NCI-H82 treated with DMSO at 0.1 percent for 48 hours (cell line): ENCODE results near the gene SKI.

ENCODE experiments used
- DNase-seq: peaks from one replicate; lab custom pipeline; 2025; ENCODE audit not compliant: unreplicated experiment; lab: John Stamatoyannopoulos, UW

The SKI gene

GRCh38 chr1:2348346-2349325 lies 120.5 kb downstream of the SKI start:
- DNase-seq, result no peak

GRCh38 chr1:2349806-2350205 lies 121.7 kb downstream of the SKI start:
- DNase-seq, result no peak

- DNase-seq, result no peak
Observed at GRCh38 chr1:2350501-2350900, 122.4 kb downstream of the SKI start.

- no peak for DNase-seq
Observed at GRCh38 chr1:2350911-2351655, 123.0 kb downstream of the SKI start.

- DNase-seq, result no peak
Observed at GRCh38 chr1:2351723-2352122, 123.6 kb downstream of the SKI start.

GRCh38 chr1:2352341-2352896 lies 124.3 kb downstream of the SKI start:
- DNase-seq, result no peak

GRCh38 chr1:2352897-2353550 lies 124.9 kb downstream of the SKI start:
- DNase-seq, result no peak

- peak; percentile 53 for DNase-seq
Observed at GRCh38 chr1:2353551-2354438, 125.7 kb downstream of the SKI start.

GRCh38 chr1:2354511-2355372 lies 126.6 kb downstream of the SKI start:
- no peak for DNase-seq

GRCh38 chr1:2355373-2356261 lies 127.5 kb downstream of the SKI start:
- no peak for DNase-seq

- DNase-seq, result no peak
Observed at GRCh38 chr1:2356401-2356800, 128.3 kb downstream of the SKI start.

GRCh38 chr1:2356911-2357845 lies 129.1 kb downstream of the SKI start:
- DNase-seq, result no peak

- no peak for DNase-seq
Observed at GRCh38 chr1:2358072-2358471, 130.0 kb downstream of the SKI start.

GRCh38 chr1:2358651-2359640 lies 130.8 kb downstream of the SKI start:
- no peak for DNase-seq
